WERI-Rb-1 (cell line): ENCODE measurements around the gene IDH3A.
"Not testable (repeated sequence)": the region's sequence is repeated elsewhere in the genome, so short reads cannot be mapped to it uniquely, and the experiment has no call there.

Experiments used
- DNase-seq: peaks from one replicate; pipeline ENCODE4 v3.0.0-alpha.2; 2020
- H3K27ac ChIP-seq: fragments of 250-450 bp; sonication (Bioruptor Pico); 2 replicates; pipeline ENCODE4 v1.5.1; 2020; ENCODE audit warnings: mild to moderate bottlenecking, moderate library complexity
- H3K27me3 ChIP-seq: fragments of 250-450 bp; sonication (Bioruptor Pico); 2 replicates; pipeline ENCODE4 v1.5.1; 2021; ENCODE audit warnings: mild to moderate bottlenecking, low read depth, moderate library complexity; ENCODE audit not compliant: insufficient read depth, severe bottlenecking
- H3K36me3 ChIP-seq: fragments of 250-450 bp; sonication (Bioruptor Pico); 2 replicates; pipeline ENCODE4 v1.5.1; 2020; ENCODE audit warnings: mild to moderate bottlenecking, moderate library complexity
- H3K4me3 ChIP-seq: 2 replicates; pipeline ENCODE4 v1.5.1; 2011; ENCODE audit warnings: low read depth, mild to moderate bottlenecking, control low read depth, low read length
- H3K9me3 ChIP-seq: fragments of 250-450 bp; sonication (Bioruptor Pico); 2 replicates; pipeline ENCODE4 v1.5.1; 2021; ENCODE audit warnings: mild to moderate bottlenecking, moderate library complexity; ENCODE audit not compliant: severe bottlenecking
- TF ChIP-seq, protein P1 (sequence below): IDR thresholded peaks from 2 replicates; pipeline ENCODE4 v1.5.1; 2011; ENCODE audit warnings: low read depth, mild to moderate bottlenecking, control low read depth, inconsistent platforms, low read length

IDH3A gene

DNA sequence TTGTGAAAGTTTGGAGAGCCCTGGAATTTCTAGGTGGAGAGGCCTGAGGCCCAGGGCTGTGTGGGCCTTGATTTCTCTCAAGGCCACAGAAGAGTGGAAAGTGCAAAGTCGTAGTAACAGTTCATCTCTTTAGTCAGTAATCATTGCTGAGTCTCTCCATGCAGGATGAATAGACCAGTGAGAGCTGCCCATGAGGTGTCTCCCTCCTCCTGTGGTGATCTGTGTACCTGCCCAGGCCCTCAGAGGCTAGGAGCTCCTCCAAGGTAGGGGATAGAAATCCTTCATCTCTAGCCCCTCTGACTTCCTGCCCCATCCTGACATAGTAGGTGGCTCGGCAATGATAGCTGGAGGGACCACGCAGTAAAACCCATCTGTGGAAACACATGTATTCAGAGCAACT lies 6.8 kb upstream of the IDH3A start:
- H3K9me3 ChIP-seq, result no peaks in the 10 kb centered on the region
- no peaks in the 10 kb centered on the region for H3K27me3 ChIP-seq
- H3K36me3 ChIP-seq, result no peaks in the 10 kb centered on the region
- DNase-seq, result no peak
- TF ChIP-seq, protein P1, sequence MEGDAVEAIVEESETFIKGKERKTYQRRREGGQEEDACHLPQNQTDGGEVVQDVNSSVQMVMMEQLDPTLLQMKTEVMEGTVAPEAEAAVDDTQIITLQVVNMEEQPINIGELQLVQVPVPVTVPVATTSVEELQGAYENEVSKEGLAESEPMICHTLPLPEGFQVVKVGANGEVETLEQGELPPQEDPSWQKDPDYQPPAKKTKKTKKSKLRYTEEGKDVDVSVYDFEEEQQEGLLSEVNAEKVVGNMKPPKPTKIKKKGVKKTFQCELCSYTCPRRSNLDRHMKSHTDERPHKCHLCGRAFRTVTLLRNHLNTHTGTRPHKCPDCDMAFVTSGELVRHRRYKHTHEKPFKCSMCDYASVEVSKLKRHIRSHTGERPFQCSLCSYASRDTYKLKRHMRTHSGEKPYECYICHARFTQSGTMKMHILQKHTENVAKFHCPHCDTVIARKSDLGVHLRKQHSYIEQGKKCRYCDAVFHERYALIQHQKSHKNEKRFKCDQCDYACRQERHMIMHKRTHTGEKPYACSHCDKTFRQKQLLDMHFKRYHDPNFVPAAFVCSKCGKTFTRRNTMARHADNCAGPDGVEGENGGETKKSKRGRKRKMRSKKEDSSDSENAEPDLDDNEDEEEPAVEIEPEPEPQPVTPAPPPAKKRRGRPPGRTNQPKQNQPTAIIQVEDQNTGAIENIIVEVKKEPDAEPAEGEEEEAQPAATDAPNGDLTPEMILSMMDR, result no peak
- no peak overlapping the region for H3K27ac ChIP-seq
- no peak overlapping the region for H3K4me3 ChIP-seq

DNA sequence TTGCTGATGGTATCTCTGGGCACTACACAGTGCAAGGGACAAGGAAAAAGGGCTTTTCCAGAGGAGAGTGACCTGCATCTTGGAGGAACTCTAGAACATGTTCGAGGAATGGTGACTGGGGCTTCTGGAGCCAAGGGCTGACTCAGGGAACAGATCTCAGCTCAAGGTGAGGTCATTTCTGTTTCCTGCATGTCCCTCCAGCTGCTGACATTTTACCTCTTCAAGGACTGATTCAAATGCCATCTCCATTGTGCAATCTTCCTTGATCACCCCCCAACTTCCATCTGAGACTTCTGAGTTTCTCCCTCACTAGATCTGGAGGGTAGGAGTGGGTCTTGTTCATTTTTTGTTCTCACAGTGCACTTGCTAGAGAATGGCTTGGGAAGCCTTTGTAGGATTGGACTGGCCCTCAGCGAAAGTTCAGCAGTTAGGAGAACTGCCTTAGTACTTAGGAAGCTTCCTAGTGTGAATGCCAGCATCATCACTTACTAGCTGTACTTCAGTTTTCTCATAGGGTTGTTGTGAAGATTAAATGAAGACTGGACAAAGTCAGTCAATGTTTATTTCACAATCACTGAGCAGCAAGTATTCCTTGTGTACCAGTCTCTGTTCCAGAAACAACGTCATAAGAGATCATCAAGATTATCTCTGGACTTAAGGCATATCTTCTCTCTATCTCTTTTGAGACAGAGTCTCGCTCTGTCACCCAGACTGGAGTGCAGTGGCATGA lies 2.6 kb upstream of the IDH3A start:
- TF ChIP-seq, protein P1, result no peak
- H3K4me3 ChIP-seq, result no peak overlapping the region
- no peaks in the 10 kb centered on the region; the same call in 1 of the 2 replicates for H3K36me3 ChIP-seq
- H3K27me3 ChIP-seq, result no peaks in the 10 kb centered on the region
- DNase-seq, result no peak
- H3K27ac ChIP-seq, result no peak overlapping the region
- no peaks in the 10 kb centered on the region for H3K9me3 ChIP-seq

DNA sequence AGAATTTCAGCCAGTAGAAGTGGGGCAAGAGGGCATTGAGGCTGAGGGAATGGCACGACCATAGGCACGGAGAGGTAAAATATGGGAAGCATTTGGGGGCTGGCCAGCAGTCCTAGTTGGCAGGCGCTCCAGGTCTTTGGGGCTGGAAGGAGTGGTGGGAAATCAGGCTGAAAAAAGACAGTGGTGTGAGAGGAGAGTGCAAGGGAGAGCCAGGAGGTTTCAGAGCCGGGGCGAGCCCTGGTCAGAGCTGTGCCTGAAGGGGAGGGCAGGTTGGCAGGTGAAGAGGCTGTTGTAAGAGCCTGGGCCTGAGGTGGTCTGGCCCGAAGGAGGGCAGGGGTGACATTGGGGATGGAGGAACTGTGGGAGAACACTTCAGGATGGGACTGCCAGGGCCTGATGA lies 1.6 kb upstream of the IDH3A start:
- TF ChIP-seq, protein P1, result no peak
- Histone ChIP-seq H3K9me3 (no peaks in the 10 kb centered on the region), H3K27me3 (no peaks in the 10 kb centered on the region), H3K4me3 (no peak overlapping the region), H3K36me3 (no peaks in the 10 kb centered on the region; the same call in none of the 2 replicates), H3K27ac (no peak overlapping the region)
- no peak for DNase-seq

DNA sequence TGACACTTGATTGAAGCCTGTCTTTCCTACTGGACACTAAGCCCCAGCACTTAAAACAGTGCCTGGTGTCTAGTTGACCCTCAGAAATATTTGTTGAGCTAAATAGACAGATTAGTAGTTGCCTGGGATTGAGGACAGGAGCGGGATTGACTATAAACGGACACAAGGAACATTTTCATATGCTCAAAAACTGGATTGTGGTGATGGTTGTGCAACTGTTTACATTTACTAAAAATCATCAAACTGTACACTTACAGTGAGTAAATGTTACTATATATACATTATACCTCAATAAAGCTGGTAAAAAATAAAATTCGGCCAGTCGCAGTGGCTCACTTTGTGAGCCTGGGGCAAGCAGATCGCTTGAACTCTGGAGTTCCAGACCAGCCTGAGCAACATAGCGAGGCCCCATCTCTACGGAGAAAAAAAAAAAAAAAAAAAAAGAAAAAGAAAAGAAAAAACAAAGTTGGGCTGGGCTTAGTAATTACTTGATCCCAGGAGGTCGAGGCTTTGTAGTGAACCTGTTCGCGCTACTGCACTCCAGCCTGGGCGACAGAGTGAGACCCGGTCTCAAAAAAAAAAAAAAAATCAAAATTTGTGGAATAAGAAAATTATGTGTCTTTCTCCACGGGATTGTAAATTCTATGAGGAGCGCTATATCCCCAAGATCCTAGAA lies 632 bp upstream of the IDH3A start:
- TF ChIP-seq, protein P1, result no peak
- Histone ChIP-seq H3K27ac (peak overlapping the region; percentile 72), H3K9me3 (no peaks in the 10 kb centered on the region), H3K4me3 (peak overlapping the region; percentile 75), H3K27me3 (no peaks in the 10 kb centered on the region), H3K36me3 (peaks cover 4% of the 10 kb centered on the region)
- no peak for DNase-seq

- TF ChIP-seq, protein P1, result no peak
- peaks cover 4% of the 10 kb centered on the region for H3K36me3 ChIP-seq
- DNase-seq, result peak; percentile 22
- H3K9me3 ChIP-seq, result no peaks in the 10 kb centered on the region
- peak overlapping the region; percentile 48 for H3K4me3 ChIP-seq
- peak overlapping the region; percentile 58 for H3K27ac ChIP-seq
- no peaks in the 10 kb centered on the region for H3K27me3 ChIP-seq
These were observed 916 bp downstream of the IDH3A start for GRCh38 chr15:78149805-78150751.

- not testable (repeated sequence) for H3K4me3 ChIP-seq, H3K27me3 ChIP-seq, DNase-seq, H3K27ac ChIP-seq, H3K36me3 ChIP-seq, H3K9me3 ChIP-seq
These were observed 1.9 kb downstream of the IDH3A start for GRCh38 chr15:78151075-78151474.
